DND-41 (cell line): Measurements from ENCODE around the gene NLGN2.

Experiments
- ATAC-seq: fragments of 200-7000 bp; cut with Tn5 transposase; 3 replicates; pipeline ENCODE4 v1.9.1; 2021; ENCODE audit warnings: low read depth; ENCODE audit not compliant: insufficient read depth
- DNase-seq: peaks from one replicate; pipeline ENCODE4 v3.0.0-alpha.2; 2020
- H2AFZ ChIP-seq: 2 replicates; pipeline ENCODE4 v1.6.0; 2012; ENCODE audit warnings: low read depth, low read length
- H3K27ac ChIP-seq: 2 replicates; pipeline ENCODE4 v1.5.1; 2012; ENCODE audit warnings: low read length, inconsistent platforms
- H3K27me3 ChIP-seq: fragments of 200-600 bp; sonication (generic); 2 replicates; pipeline ENCODE4 v1.6.0; 2012; ENCODE audit warnings: low read length, mild to moderate bottlenecking, inconsistent platforms; ENCODE audit not compliant: insufficient read depth, poor library complexity
- H3K36me3 ChIP-seq: 2 replicates; pipeline ENCODE4 v1.5.1; 2012; ENCODE audit warnings: low read length, inconsistent platforms; ENCODE audit not compliant: insufficient read depth
- H3K4me1 ChIP-seq: 2 replicates; pipeline ENCODE4 v1.5.1; 2012; ENCODE audit warnings: mild to moderate bottlenecking, low read length; ENCODE audit not compliant: insufficient read depth
- H3K4me2 ChIP-seq: 2 replicates; pipeline ENCODE4 v1.6.0; 2012; ENCODE audit warnings: mild to moderate bottlenecking, moderate library complexity, low read length, inconsistent platforms; ENCODE audit not compliant: insufficient read depth
- H3K4me3 ChIP-seq, 2 experiments: fragments of 200-600 bp in 1 of 2; shearing (Covaris generic) in 1 of 2; 2 replicates each; pipeline ENCODE4 v1.5.1; 2012 to 2016; ENCODE audit warnings: inconsistent platforms in 2 of 2, low read length in 2 of 2, mild to moderate bottlenecking in 2 of 2, low read depth in 1 of 2, moderate library complexity in 1 of 2
- H3K79me2 ChIP-seq: 2 replicates; pipeline ENCODE4 v1.6.0; 2012; ENCODE audit warnings: low read length, inconsistent platforms; ENCODE audit not compliant: insufficient read depth
- H3K9ac ChIP-seq: 2 replicates; pipeline ENCODE4 v1.6.0; 2012; ENCODE audit warnings: low read depth, mild to moderate bottlenecking, inconsistent platforms, low read length, moderate library complexity
- H3K9me3 ChIP-seq: 2 replicates; pipeline ENCODE4 v1.5.1; 2012; ENCODE audit warnings: low read length, moderate library complexity, mild to moderate bottlenecking, inconsistent platforms; ENCODE audit not compliant: insufficient read depth, severe bottlenecking
- H4K20me1 ChIP-seq: 2 replicates; pipeline ENCODE4 v1.6.0; 2012; ENCODE audit warnings: low read length; ENCODE audit not compliant: insufficient read depth
- EZH2 ChIP-seq: IDR thresholded peaks from 3 replicates; pipeline ENCODE4 v1.6.1; 2012; ENCODE audit warnings: borderline replicate concordance, low read depth, mild to moderate bottlenecking, moderate library complexity, low read length, inconsistent platforms; ENCODE audit not compliant: severe bottlenecking
- TF ChIP-seq, protein P1 (sequence below): IDR thresholded peaks from 2 replicates; pipeline ENCODE4 v1.5.1; 2012; ENCODE audit warnings: borderline replicate concordance, low read length, moderate library complexity, mild to moderate bottlenecking; ENCODE audit not compliant: poor library complexity, severe bottlenecking; ENCODE audit errors: extremely low read depth

NLGN2 gene

DNA sequence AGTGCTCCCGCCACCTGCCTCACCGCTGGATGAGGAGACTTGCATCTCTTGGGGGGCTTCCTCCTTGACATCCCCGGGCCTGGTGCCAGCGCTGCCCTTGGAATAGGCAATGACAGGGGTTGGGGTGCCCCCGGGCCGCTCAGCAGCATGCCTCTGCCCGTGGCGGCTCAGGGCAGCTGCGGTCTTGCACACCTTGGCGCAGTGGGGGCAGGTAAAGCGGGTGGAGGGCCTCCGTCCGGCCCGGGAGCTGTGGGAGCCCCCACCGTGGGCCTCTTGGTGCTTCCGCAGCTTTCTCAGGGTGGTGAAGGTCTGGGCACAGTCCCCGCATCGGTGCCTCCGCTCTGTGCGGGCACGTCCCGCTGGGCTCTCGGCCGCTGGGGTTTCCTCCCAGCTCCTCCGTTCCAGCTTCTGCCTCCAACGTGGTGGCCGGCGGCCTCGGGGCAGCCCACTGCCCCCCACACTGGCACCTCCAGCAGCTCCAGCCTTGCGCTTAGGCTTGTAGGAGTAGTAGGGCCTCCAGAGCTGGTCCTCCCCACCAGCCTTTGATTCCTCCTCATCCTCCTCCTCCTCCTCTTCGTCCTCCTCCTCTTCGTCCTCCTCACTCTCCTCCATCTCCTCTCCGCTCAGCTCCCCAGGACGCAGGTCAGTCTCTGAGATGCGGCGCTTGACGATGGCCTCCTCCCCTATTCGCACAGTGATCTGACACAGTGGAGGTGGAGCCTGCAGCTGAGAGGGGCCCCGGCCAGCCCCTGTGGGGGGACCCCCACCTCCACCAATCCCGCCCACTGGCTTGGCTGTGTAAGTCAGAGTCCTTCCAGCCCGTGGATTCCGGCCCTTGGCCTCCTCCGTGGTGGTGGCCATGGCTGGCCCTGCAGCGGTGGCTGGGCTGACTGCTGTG is 55.1 kb downstream of the NLGN2 start:
- H3K27ac ChIP-seq = no peak overlapping the region
- H2AFZ ChIP-seq = no peak overlapping the region
- H3K4me1 ChIP-seq = no peaks in the 10 kb centered on the region
- H3K9ac ChIP-seq = no peak overlapping the region
- no peaks in the 10 kb centered on the region for H3K9me3 ChIP-seq
- no peak overlapping the region for H3K4me3 ChIP-seq
- H4K20me1 ChIP-seq = peaks cover 3% of the 10 kb centered on the region; the same call in 1 of the 2 replicates
- 0 out of 2 replicates have a peak, but pooled peaks cover under 1% of the 10 kb centered on the region for H3K79me2 ChIP-seq
- H3K36me3 ChIP-seq = peaks cover 53% of the 10 kb centered on the region
- no peak for DNase-seq
- ATAC-seq = no peak
- no peak for TF ChIP-seq EZH2
- TF ChIP-seq, protein P1, sequence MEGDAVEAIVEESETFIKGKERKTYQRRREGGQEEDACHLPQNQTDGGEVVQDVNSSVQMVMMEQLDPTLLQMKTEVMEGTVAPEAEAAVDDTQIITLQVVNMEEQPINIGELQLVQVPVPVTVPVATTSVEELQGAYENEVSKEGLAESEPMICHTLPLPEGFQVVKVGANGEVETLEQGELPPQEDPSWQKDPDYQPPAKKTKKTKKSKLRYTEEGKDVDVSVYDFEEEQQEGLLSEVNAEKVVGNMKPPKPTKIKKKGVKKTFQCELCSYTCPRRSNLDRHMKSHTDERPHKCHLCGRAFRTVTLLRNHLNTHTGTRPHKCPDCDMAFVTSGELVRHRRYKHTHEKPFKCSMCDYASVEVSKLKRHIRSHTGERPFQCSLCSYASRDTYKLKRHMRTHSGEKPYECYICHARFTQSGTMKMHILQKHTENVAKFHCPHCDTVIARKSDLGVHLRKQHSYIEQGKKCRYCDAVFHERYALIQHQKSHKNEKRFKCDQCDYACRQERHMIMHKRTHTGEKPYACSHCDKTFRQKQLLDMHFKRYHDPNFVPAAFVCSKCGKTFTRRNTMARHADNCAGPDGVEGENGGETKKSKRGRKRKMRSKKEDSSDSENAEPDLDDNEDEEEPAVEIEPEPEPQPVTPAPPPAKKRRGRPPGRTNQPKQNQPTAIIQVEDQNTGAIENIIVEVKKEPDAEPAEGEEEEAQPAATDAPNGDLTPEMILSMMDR = no peak
- H3K27me3 ChIP-seq = no peaks in the 10 kb centered on the region
- H3K4me2 ChIP-seq = no peak overlapping the region

DNA sequence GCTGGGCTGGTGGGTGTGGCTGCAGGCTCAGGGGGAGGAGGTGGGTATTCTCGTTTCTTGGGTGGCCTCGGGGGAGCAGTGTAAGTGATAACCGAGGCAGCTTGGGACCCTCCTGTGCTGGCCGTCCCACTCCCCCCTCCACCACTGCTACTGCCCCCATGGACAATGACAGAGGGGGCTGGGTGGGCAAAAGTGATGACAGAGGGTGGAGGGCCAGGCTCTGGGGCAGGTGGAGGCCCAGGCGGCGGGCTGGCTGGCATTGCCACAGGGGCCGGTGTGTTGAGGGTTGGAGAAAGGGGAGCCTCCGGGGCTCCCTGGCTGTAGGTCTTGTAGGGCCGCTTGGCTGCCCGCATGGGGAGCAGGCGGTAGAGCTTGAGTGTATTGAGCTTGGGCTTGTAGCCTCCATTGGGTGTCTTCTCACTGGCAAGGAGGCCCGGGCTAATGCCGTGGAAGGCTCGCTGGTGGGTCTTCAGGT is 55.8 kb downstream of the NLGN2 start:
- no peak overlapping the region for H3K4me2 ChIP-seq
- H3K36me3 ChIP-seq = peaks cover 53% of the 10 kb centered on the region
- no peaks in the 10 kb centered on the region for H3K4me1 ChIP-seq
- no peak overlapping the region for H2AFZ ChIP-seq
- DNase-seq (no peak), ATAC-seq (0 out of 3 replicates have a peak, but pooled peaks have one; percentile 10)
- H3K4me3 ChIP-seq = no peak overlapping the region
- H3K9ac ChIP-seq = no peak overlapping the region
- H3K9me3 ChIP-seq = no peaks in the 10 kb centered on the region
- H3K27ac ChIP-seq = no peak overlapping the region
- no peak for TF ChIP-seq EZH2
- TF ChIP-seq, protein P1 = no peak
- H3K27me3 ChIP-seq = no peaks in the 10 kb centered on the region
- peaks cover 5% of the 10 kb centered on the region; the same call in 1 of the 2 replicates for H4K20me1 ChIP-seq
- H3K79me2 ChIP-seq = peaks cover 5% of the 10 kb centered on the region; the same call in 1 of the 2 replicates

DNA sequence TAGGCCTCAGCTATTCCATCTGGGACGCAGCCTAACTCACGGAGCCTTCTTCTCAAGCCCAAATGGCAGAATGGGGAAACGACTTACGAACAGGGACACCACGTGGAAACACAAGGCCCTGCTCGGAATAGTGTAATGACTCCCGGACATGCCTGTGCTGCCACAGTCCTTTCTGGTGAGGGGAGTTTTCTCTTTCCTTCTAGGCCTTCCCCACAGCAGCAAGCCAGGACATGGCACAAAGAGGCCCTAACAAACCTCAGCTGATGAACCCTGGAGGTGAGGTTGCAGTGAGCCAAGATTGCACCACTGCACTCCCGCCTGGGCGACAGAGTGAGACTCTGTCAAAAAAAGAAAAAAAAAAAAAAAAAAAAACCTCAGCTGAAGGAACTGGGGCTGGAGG is 56.4 kb downstream of the NLGN2 start:
- H3K36me3 ChIP-seq = peaks cover 53% of the 10 kb centered on the region
- H3K9me3 ChIP-seq = no peaks in the 10 kb centered on the region
- no peak overlapping the region for H3K9ac ChIP-seq
- no peak overlapping the region for H3K4me3 ChIP-seq
- ATAC-seq (no peak), DNase-seq (no peak)
- TF ChIP-seq, protein P1 = no peak
- TF ChIP-seq EZH2 = no peak
- no peak overlapping the region for H2AFZ ChIP-seq
- peaks cover 7% of the 10 kb centered on the region; the same call in 1 of the 2 replicates for H4K20me1 ChIP-seq
- H3K79me2 ChIP-seq = peaks cover 12% of the 10 kb centered on the region; the same call in 1 of the 2 replicates
- H3K4me1 ChIP-seq = no peaks in the 10 kb centered on the region
- H3K27ac ChIP-seq = no peak overlapping the region
- H3K27me3 ChIP-seq = no peaks in the 10 kb centered on the region
- no peak overlapping the region for H3K4me2 ChIP-seq
